GM18508 (cell line): ENCODE data around the gene GATA3.

Experiments used
- ATAC-seq: cut with Tn5 transposase; IDR thresholded peaks from one replicate; pipeline ENCODE4 v1.9.1; 2021; ENCODE audit warnings: moderate number of reproducible peaks; ENCODE audit not compliant: insufficient read depth, unreplicated experiment

The GATA3 gene

DNA sequence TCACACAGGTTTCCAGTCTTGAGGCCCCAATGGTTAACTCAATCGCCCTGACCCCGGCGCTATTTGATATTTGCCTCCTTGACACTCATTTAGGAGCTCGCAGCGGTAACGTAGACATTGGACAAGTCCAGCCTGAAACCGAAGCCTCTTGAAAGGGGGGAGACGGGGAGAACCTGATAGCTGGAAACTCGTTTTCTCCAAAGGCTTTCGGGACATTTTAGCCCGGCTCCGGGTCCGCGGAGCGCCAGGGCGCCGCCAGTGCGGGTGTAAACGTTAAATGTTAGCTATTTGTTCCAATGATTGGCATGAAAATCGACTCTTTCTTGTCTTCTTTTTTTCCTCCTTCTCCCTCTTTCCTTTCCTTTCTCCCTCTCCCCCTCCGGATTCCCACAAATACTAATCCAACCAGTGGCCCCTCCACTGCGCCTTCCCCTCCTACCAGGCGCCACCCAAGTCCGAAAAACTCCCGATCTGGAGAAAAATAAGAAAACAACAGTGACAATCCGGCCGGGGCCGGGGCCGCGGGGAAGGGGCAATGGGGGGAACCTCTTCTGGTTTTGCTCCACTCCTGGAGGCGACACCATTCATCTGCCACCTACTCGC, 17.2 kb upstream of the GATA3 start:
- no peak for ATAC-seq

DNA sequence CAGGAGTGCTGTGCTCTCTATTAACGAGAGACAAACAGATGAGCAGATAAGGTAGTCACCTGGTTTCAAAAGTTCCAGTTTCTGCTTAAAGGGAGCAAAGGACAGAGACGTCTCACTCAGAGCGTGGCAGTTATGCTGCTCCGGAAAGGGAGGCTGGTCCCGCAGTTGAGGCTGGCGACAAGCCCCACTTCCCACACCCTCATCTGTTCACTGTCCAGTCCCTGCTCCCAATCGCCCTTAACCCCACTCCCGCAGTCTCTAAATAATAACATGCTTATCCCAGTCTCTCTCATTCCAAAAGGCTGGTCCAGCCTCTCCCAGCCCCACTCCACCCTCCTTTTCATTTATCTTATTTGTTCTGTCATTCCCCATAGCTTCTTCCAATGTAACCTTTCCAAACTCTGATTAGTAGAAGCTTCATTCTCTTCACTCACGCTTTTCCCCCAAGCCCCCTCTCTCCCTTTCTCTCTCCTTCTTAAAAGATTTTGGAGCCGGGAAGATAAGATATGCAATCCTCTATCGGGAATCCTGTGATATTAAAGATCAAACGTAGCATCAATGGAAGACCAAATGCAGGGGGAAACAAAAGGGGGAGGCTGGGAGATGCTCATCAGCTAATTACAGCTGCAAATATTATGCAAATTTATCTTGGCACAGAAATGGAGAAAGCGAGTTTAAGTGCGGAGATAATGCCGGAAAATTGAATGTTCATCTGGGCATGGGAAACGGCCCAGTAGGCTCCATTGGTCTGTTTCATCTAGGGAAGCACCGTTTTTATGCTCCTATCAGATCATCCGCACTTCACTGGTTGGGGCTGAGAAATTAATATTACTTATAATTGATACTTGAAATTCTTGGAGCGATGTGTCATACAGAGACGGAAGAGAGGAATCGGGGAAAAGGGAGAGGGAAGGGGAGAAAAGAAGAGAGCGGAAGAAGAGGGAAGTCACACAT, 16.3 kb upstream of the GATA3 start:
- ATAC-seq: no peak

DNA sequence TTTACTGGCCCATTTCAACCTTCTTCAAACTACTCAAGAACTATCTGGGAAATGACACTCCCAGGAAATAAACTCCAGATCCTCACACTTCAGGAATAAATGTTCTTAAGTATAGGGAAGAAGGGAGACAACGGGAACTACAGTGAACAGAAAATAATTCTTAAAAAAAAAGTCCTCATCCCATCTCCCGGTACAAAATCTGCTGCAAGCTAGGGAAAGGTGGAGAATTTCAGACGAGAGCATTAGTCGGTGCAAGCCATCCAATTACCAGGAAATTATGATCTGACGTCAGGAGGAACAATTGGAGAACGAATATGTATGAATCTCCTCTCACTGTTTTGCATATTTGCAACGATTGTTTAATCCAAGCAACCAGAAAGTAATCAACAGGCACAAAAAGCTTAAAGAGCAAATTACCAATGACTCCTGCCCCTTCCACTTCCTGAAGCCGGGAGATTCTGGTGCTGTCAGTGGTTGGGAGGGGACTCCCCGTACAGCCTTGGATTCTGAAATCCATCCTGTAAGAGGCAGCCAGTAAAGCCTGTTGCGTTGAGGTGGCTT, 15.1 kb upstream of the GATA3 start:
- ATAC-seq: no peak

DNA sequence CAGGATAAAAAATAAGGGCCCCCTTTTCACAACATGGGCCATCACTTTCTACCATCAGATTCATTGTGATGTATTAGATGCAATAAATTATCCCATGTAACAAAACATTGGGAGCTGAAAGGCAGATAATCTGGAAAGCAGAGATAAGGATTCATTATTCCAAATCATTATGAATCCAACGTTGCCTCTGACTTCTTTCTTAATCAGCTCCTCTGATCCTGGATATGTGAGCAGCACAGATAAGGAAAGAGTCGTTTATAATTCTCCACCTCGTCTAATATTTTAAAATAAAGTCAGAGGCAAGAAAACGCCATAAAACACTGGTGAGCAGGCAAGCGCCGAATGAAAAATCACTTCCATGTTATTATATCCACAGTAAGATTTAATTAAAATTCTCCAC, 13.8 kb upstream of the GATA3 start:
- no peak for ATAC-seq

DNA sequence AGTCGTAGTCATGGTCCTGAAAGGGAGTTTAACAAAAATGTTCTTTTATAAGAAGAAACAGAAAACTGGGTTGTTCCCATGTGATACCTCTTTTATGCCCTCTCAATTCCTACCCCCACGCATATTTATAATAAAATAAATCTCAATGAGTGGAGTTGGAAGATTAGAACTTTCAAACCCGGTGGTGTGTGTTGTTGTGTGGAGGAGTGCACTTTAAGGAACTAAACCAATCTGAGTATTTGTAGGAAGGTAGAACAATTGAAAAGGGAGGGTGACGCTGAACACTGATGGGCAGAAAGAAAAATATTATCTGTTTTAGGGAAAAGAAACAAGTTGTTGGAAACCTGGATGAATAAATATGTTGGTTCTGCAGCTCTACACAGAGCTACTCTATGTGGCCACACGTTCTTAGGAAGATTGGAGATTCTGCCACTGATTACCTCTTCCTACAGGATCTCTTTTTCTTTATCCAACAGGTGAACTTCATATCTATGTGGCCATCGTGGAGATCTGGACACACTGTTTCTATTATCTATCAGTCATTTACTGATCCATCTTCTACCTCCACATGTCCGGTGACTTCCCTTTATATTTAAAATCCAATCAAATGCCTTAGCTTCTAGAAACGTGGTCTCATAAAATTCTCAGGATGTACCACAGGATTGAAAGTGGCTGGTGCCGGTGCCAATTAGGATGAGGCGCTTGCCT, 13.1 kb upstream of the GATA3 start:
- no peak for ATAC-seq

DNA sequence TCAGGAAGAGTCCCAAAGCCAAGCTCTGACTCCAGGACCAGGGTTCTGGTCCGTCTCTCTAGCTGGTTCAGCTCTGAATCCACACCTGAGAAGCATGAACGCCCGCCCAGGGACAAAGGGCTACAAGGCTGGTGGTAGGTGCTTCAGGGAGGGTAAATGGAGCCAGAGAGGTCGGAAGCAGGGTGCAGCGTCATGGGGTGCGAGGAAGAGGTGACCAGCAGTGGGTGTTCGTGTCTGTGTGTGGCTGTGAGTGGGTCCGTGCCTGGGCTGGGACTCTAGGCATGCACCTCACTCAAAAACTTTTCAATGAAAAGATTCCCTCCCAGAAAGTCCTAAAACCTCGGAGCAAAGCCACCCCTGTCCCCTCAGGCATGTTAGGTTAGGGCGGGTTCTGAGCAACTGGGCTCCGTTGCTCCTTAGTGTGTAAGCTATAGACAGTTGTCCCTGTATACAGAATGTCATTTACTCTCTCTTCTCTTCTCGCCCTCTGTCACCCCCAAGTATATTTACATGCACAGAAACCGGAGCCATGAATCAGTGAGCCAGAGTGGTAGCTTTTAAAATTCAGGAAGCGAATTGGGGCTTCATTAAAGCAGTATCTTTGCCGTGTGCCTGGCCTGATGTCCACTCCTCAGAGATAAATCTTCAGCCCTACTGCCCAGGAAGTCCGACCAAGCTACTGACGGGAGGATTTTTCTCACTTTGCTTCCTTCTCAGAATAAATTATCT, 12.3 kb upstream of the GATA3 start:
- no peak for ATAC-seq

DNA sequence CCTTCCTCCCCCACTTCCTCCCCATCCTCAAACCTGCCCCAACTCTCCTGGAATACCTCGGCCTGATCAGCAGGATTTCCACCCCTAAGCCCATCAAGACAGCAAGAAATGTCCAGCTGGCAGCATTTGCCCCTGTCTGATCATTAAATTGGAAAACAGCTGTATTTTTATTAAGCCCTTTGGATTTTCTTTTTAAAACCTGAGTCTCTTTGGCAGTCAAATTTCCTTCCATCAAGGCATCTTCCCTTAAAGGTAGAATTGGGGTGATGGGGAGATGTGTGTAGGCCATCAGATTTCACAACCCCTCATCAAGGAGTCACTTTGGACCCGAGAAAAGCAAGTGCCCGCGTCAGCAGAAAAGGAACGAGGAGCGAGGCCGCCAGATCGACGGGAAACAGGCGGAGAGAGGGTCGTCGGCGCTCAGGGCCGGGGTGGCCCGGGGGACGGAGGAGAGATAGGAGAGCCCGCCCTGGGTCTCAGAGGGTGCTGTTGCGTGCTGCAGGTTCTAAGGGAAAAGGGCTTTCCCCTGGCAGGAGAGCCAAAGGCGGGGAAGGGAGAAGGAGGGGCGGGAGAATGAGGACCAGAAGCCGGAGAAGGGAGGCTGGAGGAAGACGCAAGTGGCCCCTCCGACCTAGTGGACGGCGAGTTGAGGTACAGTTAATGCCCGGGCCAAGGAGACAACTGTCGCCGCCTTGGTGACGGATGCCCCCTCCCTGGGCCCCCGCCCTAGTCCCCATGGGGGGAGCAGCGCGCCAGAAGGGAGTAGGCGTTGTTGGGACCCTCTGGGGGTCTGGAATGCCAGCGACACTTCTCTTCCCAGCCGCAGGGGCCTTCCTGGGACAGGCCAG, 11.5 kb upstream of the GATA3 start:
- no peak for ATAC-seq

DNA sequence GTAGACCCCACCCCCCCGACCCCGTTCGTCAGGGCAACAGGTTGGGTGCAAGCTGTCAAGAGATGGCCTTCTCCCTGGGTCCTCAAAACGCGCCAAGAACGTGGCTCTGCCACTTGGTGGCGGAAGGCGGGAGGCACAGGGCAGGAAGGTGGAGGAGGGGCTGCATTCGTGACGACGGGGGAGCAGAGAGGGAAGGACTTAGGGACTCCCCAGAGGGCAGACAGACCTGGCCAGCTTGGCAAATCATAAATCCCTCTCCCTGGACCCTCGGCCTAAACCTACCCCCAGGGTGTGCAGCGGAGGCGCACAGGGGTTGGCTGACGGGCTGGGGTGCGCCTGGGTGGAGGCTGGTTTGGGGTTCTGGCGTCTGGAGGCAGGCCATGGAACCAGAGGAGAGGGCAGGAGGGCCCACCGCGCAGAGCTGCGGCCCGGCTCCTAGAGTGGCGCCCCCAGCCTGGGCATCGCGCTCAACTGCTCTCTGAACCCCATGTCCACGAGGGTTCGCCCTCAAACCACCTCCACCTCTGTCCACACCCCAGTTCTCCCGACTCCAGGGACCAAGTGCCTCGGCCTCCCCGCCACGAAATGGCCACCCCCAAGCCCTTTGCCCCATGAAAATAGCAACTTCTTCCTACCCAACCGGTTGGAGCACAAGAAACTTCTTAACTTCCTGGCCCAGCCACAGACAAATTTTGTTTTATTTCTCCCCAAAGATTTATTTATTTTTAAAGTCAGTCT, 10.8 kb upstream of the GATA3 start:
- ATAC-seq: no peak

DNA sequence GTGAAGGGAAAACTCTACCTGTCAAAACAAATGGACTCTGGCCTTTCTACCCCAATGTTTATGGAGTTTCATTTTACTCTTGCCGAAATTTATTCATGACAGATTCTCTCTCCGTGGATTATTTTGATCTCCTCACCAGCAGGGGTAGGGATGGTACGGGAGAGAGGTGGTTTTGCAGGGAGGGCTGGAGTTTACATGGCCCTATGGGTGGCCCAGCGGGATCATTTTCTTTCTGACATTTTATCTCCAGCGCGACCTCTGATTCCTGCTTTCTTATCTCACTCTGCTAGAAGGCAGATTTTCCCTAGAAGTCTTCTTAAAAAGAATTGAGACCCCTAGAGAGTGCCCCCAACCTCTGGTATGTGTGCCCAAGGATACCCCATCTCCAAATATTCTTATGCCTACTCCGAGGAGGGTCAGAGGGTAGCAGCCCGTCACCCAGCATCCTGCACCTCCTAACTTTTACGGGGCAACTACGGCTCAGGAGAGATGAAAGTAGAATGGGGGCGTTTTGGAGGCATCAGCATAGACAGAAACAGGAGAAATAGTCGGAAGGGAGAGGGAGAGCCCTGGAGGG, 10.1 kb upstream of the GATA3 start:
- no peak for ATAC-seq

DNA sequence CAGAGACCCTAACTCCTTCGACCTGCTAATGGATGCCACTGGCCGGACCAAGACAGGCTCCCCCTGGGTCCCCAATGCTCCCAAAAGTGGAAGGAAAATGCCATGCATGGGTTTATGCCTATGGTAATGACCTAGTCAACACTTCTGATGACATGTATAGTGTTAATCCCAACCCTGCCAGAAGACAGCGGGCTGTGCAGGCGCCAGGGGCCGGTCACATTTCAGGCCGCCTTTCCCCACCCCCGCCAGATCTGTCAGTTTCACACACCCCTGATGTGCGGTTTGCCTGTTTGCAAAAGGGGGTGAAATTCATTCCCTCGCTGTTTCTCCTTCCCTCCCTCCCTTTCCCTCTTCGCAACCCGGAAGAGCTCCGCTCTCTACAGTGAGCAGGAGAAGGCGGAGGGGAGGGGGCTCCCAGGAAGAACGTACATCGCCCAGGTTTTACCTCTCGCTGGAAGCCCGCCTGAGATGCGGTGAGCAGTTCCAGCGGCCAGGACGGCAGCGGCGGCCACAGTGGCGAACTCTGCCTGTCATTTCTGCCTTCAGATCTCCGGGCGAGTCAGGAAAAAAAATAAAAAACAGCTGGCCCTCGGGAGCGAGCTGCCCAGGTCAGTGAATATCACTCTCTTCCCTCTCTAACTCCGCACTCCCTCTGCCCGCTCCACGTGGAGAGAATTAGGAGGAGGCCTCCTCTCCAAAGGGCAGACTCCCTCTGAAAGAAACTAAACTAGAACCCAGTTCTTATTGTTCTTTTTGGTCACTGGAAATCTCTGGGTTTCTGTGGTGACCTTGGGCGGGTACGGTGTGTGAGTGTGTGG, 9.4 kb upstream of the GATA3 start:
- ATAC-seq: no peak

DNA sequence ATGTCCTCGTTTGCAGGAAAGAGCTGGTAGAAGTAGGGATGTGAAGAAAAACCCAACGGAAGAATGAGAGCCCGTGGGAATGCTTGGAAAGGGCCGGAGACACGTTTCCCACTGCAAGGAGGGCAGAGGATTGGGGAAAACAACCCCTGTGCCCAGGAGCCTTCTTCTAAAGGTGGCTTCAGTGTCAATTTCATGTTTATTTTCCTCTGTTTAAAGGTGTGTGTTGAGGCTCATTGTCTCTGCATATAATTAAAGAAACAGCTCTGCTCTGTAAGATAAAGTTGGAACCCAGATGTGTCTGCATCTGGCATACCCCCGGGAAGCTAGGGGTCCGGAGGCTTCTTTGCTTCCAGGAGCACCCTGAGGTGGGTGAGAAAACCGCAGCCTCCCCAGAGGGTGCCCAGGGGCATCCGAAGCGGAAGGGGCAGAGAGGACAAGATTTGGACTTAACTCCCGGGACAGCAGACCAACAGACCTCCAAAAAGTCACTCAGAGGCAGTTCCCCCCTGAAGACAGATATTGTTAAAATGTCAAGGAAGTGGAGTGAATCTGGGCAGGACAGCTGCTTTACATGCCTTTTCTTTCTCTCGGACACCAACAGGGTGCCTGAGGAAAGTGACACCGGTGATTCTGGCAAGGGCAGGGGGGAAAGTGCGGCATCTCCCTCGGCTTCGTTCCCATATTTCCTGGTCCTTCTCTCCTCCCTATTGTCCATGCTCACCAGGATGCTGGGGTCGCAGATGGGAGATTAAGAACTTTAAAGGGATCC, 8.6 kb upstream of the GATA3 start:
- no peak for ATAC-seq

DNA sequence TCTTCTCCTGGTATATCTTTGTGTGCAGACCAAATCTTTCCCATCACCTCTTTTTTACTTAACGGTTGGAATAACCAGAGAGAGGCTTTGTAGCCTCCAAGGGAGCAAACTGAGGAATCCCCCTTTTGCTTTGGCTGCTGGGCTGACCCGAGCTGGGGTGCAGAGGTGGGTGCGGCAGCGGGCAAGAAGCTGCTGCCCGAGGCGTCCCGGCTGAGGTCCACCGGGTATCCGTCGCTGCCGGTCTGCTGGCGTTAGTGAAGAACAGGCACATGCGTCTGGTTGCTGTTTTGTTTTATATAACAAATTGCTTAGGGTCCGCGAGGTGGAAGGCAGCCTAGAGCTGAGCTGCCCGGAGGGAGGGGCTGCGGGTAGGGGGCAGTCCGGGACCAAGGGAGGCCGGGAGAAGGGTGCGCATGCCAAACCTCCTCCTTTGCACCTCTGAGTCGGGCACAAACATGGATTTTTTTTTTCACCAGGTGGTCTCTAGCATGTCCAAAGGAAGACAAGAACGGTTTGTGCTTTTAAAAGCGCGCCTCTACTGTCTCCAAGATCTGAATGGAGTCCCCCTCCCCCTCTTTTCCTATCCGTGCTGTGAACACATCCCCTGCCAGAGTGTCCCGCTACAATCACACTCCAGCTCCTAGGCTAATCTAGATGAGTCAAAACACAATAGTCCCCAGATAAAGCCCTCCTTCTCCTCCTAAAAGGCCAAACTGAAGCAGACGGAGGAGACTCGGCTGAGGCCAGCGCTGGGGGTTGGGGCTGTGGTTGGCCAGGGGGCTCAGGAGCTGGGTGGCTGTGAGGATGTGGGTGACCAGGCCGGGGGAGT, 6.8 kb upstream of the GATA3 start:
- no peak for ATAC-seq

DNA sequence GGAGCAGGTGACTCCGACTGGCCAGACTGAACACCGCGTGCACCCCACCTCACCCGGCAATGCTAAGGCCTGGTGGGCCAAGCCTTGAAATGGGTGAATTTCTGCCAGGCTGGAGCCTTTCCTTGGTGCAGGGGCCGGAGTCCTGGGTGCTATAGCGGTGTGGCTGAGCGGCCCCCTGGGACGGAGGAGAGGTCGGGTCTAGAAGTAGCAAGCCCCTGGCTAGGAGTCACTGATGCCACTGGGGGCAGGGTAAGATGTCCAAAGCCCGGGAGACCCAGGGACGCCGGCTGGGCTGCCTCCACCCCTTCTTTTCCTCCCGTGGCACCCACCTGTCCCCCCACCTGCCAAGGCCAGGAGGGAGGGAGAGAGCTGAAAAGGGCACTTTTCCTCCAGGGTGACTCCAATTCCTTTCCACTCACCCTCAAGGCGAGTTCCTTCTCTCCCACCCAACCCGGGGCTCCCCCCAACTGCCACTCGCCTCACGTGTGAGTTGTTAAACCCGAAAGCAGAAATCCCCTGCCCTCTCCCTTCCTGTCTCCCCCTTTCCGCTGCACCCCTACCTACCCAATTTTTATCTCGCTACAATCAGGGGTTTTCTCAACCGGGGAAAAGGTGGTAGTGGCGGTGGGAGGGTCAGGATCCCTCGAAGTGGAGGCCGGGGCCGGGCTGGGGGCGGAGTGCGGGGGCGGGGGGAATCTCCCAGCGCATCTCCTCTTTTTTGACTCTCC, 6.0 kb upstream of the GATA3 start:
- no peak for ATAC-seq

DNA sequence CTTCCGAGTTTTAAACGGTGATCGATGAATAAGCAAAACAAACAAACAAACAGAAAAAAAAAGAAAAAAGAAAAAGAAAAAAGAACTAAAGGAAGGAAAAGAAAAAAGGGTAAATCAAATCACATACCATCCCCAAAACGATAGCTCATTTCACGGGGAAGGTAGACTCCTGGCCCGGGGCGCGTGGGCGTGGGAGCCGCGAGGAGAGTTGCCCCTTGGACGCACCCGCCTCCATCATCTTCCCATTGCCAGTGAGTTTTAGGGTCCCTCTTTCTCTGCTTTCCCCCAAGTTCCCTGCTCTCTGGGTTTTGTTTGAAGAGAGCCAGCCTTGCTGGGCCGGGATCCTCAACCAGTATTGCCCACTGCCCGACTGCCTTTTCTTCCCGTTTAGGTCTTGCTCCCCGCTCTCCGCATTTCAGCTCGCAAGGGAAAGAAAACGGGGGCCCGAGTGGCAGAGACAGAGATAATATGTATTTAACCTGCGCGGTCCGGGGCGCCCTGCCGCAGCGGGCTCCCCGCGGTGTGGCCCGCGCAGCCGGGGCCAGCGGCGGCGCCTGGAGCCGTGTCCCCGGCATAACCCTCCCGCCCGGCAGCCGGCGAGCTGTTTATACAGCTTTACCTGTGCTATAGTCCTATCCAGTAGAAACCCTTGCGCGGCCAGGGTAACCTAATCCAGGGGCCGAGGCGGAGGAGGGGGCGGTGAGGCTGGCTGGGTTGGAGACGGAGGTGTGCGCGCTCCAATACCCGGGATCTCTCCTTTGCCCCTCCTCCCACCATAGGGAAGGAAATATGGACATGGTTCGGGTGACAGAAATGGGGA, 5.2 kb upstream of the GATA3 start:
- no peak for ATAC-seq
